HG02623 (cell line): ENCODE measurements around the gene TBRG4.

Experiments
- ATAC-seq: cut with Tn5 transposase; IDR thresholded peaks from one replicate; pipeline ENCODE4 v1.9.1; 2021; ENCODE audit warnings: moderate library complexity; ENCODE audit not compliant: unreplicated experiment

The TBRG4 gene

DNA sequence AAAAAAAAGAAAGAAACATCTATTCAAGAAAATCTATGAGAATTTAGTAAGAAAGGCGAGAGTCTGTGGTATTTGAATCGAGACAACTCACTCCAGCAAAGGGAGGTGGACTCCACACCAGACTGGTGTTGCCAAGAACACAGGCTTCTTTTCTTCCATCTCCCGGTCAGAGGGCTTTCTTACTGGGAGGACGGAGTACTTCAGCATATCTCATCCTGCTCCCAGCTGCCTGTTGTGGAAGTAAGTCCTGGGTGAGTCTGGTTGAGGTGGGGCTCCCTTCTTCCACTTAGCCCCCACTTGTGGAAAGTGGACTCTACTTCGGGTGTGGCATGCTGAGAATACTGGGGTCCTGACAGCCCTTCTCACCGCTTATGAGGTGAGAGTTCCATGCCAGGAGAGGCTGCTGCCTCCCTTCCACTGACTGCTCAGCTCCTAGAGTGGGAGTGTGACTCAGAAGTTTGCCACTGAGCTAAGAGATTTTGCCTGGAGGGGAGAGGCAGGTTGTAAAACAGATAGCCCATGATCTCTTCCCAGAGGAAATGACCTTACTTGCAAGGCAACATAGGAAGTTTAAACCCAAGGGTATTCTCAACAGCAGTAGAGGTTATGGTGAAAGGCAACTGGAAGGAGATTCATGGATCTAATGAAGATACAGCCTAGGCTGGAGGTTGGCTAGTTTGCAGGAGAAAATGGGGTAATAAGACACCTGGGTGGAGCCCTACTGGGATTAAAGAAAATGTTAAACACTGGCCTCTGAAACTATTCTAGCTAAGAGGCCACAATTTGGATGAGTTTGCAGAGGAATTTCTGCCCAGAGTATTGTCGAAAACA lies 19.2 kb downstream of the TBRG4 start:
- no peak for ATAC-seq

DNA sequence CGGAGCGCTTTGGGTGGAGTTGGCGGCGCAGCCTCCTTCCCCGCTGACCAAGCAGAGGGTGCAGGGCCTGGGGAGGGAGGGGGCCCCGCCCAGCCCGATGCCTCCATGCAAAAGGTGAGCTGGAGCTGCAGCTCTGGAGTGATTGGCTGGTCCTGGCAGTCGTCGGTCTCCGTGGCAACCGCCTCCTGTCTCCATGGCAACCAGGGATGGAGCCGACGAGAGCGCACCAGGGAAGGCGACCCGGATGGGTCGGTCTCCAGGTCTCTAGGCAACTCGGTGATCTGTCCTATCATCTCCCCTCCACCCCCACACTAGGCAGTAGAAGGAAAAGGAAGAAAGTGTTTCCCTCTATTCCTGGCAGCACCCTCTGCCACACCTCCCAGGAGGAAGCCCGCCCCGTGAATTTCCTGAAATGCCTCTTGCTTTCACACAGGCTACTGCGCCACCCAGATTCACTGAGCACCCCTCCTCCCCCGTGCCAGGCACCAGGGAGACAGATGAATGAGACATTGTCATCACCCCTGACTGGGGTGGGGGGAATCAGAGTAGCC lies 22.1 kb downstream of the TBRG4 start:
- ATAC-seq, result no peak

DNA sequence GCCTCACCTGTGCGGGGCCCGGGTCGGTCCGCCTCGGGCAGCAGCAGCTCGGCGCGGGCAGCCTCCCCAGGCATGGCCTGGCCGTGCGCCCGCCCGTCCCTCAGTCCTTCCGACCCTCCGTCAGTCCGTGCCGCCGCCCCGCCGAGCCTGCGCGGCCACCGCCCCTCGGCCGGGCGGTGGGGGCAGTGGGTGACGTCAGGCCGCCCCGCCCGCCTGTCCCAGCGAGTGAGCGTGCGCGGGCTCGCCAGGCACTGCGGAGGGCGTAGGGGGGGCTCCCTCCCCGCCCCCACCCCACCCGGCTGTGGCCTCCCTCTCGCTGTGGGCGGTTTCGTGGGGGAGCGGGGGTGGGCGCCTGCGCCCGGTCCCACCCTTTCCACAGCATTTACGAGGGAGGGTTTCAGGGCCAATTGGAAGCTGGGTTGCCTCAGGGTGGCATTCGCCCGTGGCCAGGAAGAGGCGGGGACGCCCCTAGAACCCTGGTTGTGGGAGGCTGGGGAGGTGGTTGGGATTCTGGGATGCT lies 22.6 kb downstream of the TBRG4 start, which contains the start of gene NACAD:
Gene NACAD (minus strand): TSS at position 149 of the 520 bp plus-strand sequence. CDS start 75 bp downstream, at position 74.
- no peak for ATAC-seq

DNA sequence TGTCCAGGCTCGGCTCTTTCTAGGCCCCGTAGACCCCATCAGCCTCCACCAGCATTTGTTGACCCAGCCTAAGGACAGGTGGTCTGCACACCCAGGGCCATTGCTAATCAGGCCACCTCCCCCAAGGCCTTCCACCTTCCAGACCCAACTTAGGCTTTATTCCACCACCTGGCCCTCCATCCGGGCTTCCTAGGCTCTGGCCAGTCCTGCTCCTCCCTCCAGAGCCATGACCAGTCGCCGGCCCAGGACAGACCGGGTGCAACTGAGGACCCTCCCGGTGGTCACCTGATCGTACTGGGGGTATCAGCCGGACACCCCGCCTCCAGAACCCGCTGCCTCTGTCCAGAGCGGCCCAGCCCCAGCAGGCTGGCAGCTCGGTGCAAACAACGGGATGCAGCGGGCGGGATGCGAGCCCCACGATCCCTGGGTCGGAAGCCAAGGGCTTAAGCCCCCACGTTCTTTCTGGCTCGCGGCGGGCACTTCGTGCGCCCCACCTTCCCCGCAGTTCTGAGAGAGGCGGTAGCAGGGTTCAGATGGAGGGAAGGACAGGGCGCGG lies 23.3 kb downstream of the TBRG4 start:
- ATAC-seq, result no peak

DNA sequence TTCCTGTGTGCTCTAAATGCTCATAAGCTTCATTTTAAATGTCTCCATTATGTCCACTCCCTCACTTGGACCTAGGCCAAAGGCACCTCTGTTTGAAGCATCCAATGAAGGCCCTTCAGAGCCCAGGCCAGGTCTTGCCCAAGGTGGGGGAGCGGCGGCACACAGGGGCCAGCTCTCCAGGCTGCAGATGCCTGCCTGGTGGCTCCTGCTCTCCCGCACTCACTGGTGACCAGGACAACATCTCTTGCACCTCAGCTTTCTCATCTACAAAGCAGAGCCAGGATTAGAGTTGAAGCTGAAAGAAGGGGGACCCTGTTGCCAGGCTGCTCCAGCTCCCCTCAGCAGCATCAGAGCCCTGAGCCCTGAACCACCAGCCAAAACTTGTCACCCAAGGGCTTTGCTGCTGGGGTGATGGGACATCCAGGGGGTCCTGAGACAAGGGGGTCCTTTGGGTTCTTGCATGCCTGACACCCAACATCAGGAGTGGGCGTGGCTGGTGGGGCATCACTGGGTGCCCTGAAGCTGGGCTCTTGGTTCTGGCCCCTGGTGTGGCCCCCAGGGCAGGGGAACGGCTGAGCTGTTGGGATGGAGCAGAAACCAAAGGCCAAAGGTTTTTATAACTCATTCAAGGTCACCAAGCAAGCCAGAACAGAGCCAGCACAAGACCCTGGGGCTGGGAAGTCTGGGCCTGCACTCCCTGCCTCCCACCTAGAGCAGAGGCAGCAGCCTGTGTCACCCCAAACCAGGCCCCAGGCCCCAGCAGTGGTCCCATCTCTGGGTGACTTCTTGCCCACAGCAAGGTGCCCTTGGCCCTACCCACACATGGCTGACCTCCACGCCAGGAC lies 24.0 kb downstream of the TBRG4 start:
- ATAC-seq, result no peak

DNA sequence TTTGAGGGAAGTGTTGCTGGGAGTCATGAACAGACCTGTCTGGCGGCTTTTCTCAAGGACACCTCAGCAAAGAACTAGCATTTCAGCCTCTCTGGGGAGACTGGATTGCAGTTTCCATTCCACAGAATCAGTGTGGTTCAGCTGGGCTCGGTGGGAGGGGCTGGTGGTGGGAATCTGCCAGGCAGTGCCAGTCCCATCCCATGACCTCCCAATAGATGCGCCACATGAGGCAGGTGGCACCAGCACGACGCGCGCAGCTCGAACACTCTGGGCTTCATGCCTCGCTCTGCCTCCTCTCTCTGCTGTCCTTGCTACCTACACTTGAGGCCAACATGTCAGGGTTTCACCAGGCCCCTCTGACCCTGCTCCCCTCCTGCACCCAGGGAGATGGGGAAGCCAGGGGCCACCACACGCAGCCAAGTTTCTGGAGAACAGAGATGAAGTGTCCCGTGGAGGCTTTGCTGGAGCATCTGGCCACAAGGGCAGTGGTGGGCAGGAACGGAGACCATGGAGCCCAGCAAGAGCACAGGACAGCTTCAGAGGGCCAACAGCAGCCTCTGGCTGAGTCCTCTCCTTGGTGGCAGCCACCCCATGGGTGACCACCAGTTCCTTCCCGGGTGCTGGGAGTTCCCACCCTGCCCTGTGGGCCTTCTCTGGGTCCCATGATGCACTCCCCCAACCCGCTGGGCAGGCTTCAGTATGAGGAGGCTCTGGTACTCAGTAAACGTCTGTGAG lies 25.0 kb downstream of the TBRG4 start:
- no peak for ATAC-seq

DNA sequence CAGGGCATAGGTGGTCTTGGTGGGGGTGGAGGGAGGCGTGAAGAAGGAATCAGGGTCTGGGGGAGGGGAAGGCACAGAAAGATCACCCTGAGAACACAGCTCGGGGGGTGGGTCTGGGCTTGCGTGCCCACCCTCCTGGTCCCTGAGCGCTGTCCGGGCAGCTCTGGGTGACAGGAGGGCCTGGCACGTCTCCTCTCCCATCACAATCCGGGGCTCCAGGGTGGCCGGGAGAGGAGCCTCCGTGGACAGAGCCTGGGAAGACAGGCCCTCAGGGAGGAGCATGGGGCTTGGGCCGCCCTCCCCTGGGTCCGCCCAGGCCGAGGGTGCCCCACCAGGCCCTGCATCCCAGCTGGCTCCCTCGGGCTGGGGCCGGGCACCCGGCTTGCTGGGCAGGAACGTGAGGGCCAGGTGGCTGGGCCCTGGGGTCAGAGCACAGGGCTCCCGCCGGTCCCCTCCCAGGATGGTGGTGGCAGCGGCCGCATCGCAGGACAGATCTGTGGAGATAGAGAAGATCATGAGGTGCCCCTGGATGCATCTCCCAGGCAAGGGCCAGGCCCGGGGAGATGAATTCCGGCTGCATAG lies 25.8 kb downstream of the TBRG4 start:
- ATAC-seq, result no peak

DNA sequence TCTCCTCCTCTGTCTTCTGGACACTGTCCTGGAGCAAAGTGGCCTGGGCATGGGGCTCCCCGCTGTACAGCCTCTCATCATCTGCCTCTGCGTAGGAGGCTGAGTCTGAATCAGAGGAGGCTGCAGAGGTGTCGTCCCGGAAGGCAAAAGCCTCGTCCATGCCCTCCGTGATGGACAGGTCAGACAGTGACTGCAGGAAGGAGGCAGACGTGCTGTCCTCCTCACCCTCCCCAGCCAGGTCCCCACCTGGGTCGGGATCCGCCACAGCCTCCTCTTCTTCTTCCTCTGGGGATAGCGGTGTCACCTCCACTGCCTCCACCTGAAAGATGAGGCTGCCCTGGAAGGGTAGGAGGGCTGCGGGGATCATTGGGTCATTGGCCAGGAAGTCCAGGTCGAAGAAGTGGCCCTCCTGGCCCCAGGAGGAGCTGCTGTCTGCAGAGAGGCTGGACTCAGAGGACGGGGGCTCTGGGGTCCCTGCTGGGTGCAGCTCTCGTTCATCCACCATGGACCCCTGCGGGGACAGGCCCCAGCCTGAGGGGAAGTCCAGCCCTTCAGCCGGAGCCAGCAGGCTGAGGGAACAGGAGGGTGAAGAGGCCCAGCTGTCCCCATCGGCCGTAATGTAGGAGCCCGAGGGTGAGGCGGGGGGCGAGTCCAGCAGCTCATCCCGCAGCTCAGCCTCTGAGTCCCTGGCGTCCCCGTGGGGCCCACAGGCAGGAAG lies 26.4 kb downstream of the TBRG4 start:
- ATAC-seq, result no peak

DNA sequence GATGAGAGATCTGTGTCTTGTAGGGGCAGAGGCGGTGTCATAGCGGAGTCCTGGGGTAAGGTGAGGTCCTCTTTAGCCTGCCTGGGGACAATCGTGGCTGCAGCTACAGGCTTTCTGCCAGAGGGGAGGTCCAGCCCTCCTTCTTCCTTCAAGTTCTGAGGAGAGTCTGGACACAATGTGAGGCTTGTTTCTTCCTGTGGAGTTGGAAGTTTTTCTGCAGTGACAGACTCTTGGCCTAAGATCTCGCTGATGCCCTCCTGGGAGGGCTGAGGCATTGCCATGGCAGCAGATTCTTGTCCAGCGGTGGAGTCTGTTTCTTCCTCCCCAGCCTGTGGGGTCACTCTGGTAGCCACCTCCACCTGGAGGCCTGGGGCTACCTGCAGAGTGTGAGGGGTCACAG lies 27.2 kb downstream of the TBRG4 start:
- ATAC-seq, result no peak

DNA sequence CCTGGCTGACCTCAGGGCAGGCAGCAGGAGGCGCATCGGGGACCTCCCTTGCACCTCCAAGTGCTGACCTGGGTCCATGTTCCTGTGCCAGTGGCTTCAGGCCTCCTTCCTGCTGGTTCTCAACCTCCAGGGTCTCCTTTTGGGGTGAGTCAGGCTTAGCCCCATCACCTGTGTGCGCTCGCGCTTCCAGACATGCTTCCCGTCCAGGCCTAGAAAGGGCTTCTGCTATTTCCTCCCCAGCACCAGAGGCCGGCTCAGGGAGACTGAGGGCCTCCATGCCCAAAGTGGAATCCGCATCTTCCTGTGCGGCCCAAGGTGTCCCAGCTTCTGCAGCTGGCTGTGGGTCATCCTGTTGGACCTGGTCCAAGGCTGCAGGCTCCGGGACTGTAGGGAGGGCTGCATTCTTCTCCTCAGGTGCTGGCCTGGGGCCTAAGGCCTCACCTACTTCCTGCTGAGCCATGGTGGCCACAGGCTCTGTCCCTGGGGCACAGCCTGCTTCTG lies 28.6 kb downstream of the TBRG4 start:
- no peak for ATAC-seq

DNA sequence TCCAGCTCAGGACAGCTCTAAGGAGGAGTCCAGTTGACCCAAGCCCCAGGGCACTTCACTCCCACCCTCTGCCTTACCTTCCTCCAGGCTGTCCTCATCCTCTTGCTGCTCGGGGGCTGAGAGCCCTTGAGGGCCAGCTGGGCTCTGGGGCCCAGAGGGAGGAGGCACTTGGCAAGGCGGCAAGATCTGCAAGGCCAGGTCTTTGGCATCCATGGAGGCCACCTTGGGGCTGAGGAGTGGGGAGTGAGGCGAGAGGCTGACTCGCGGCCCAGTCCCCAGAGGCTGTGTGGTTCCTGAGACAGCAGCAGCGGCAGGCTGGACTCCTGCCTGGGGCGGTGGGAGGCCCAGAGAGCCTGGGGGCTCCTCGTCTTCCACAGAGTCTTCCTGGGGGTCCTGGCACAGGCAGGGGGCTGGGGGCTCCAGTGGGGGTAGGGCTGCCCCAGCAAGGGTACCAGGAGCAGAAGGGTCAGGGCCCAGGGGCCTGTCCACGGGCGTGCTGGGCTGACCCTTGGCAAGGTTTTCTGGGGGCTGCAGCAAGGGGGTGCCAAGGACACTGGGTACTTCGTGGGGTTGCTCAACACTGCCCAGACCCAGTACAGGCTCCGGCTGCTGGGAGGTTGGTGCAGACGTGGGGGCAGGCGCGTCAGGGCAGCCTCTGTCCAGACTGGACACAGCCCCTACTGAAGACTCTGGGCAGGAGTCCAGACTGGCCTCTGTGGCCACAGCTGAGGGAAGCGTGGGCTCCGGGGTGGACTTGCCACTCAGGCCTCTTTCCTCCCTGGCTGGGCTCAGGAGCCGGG lies 29.3 kb downstream of the TBRG4 start:
- no peak for ATAC-seq

DNA sequence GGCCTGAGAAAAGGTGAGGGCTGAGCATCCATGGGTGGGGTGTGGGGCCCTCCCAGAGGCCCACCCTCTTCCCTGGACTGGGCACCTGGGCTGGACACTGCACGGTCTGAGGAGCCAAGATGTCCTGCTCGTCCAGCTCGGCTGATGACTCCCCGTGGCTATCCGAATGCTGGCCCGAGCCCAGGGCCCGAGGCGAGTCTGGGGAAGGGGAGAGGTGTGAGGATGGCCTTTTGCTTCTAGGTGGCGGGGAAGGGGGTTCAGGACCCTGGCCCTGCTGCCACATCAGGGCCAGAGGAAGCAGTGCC lies 29.9 kb downstream of the TBRG4 start:
- ATAC-seq, result no peak

DNA sequence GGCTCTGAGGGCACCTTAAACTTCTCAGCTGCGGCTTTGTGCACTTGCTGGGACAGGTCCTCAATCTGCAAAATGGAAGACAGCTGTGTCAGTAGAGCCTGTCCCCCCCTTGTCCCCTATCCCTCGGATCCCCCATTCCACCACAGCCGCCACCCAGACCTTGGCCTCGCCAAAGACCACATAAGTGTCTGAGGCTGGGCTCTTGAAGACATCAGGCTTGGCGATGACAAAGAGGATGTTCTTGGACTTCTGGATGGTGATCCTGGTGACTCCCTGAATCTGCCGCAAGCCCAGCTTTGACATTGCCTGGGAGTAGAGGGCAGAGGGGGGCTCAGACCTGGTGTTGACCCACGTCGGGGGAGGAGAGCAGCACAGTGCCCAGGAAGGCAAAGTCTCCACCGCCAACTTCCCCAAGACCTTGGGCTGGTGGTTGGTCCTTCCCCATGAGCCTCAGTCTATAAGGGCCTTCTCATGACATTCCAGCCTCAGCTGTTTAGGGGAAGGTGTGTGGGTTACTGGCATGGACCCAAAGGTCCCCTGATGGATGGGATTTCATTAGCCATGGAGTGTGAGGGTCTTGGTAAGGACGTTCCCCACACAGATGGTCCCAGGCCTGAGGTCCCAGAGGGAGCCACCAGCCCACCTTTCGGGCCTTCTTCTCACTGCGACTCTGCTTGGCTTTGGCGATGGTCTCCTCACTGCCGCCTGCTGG lies 30.4 kb downstream of the TBRG4 start:
- no peak for ATAC-seq

DNA sequence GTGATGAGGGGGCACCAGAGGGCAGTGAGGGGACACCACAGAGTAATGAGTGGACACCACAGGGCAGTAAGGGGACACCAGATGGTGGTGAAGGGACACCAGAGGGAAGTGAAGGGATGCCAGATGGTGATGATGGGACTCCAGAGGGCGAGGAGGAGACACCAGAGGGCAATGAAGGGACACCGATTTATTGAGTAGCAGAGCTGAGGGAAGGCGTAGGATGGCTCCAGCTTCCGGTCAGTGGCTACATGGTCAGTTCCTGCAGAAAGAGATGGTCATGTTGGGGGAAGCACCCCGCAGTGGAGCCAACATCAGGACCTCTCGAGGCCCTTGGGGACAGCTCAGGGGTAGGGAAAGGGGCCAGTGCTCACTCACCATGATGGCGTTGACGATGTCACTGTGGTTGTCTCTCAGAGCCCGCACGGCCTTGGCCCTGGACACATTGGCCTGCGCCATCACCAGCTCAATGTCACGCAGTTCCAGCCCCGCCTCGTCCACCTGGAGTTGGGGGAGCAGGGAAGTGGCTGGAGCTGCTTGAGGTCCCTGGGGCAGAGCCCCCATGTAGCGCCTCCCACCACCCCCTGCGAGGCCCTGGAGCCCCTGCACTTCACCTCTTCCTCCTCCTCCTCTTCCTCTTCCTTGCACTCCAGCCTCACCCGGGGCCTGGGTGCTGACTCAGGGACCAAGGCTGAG lies 31.1 kb downstream of the TBRG4 start:
- ATAC-seq, result no peak

DNA sequence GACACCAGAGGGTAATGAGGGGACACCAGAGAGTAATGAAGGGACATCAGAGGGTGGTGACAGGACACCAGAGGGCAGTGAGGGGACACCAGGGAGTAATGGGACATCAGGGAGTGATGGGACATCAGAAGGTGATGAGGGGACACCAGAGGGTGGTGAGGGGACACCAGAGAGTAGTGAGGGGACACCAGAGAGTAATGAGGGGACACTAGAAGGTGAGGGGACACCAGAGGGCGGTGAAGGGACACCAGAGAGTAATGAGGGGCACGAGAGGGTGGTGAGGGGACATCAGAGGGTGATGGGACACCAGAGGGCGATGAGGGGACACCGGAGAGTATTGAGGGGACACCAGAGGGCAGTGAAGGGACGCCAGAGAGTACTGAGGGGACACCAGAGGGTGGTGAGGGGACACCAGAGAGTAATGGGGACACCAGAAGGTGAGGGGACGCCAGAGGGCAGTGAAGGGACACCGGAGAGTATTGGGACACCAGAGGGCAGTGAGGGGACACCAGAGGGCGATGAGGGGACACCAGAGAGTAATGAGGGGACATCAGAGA lies 33.3 kb downstream of the TBRG4 start:
- no peak for ATAC-seq

DNA sequence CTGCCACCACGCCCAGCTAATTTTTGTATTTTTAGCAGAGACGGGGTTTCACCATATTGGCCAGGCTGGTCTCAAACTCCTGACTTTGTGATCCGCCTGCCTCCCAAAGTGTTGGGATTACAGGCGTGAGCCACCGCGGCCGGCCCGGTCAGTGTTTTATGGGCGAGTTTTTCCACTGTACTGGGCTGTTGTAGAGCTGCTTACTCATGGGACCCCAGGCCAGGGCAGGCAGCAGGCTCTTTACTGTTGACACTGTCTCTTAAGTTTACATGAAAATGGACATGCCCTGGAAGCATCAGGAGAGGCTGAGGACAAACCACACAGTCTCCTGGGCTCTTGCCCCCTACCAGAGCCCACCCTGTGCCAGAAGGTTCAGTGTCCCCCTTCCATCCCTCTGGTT lies 33.9 kb downstream of the TBRG4 start:
- ATAC-seq, result no peak

DNA sequence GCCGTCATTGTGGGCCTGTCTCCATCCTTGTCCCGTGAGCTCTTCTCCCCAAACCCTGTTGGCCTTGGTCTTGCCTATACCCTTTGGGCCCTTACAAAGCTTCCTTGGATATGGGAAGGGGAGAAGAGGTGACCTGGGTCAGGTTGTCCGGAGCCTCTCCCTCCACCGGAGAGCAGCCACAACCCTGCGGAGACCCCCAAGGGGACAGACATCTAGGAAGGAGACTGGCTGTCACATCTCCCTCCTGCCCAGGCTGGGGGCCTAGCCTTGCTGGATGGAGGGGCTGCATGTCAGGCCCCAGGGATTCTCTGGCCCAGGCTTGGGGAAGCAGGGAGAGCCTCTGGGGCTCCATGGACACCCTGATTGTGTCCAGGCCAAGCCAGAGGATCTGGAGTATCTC lies 34.6 kb downstream of the TBRG4 start:
- no peak for ATAC-seq
